Effector CD4-positive, alpha-beta T cell (primary cell): ENCODE data around the gene MAGEF1.

Source experiments
- DNase-seq: peaks from one replicate; pipeline ENCODE4 v3.0.0-alpha.2; 2020

MAGEF1 gene

GRCh38 chr3:184724699-184725098 lies 12.8 kb upstream of the MAGEF1 start:
- no peak for DNase-seq

DNA sequence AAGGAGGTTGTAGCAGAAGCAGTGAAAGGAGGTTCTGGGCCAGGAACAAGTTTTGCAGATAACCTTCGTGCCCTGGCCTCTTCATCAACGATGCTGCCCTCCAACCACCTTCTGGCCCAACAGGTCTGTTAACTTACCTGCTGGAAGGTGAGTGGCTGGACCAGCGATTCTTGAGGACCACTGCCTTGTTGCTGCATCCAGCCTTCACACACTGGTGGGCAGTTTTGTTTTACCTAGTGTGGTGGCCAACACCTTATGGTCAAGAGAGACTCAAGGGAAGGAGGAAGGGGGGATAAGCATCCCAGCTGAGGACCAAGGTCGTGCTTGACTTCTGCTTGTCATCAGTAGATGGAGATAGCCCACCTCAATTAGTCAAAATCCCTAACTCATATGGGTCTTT lies 7.8 kb upstream of the MAGEF1 start:
- no peak for DNase-seq

- no peak for DNase-seq
These were observed 6.6 kb upstream of the MAGEF1 start for GRCh38 chr3:184718431-184718830.

DNA sequence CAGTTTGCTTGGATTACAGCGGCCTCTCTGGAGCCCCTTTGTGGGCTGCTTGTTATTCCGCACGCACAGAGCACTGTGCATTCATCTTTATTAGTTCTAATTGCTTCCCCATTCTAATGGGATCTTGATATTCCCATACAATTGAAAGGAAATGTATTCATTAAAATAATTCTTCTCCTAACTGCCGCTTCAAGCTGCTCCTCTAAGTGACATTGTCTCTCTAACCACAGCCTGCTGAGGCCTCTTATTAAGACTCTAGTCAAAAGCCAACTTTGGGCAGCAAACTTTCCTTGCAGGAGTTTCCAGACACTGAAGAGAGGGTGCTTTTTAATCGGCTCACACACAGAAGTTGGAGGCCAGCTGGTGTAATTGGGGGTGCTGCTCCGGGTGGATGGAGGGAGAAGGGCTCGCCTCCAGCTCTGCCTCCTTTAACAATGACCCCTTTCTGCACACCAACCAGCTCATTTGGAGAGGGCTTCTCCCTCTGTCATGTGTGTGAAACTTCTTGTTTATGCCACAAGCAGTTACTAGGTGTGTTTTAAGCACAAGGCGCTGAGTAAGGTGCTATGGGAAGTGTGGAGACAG lies 5.6 kb upstream of the MAGEF1 start:
- DNase-seq, result no peak

- DNase-seq, result no peak
These were observed 4.9 kb upstream of the MAGEF1 start for GRCh38 chr3:184716622-184717398.

DNA sequence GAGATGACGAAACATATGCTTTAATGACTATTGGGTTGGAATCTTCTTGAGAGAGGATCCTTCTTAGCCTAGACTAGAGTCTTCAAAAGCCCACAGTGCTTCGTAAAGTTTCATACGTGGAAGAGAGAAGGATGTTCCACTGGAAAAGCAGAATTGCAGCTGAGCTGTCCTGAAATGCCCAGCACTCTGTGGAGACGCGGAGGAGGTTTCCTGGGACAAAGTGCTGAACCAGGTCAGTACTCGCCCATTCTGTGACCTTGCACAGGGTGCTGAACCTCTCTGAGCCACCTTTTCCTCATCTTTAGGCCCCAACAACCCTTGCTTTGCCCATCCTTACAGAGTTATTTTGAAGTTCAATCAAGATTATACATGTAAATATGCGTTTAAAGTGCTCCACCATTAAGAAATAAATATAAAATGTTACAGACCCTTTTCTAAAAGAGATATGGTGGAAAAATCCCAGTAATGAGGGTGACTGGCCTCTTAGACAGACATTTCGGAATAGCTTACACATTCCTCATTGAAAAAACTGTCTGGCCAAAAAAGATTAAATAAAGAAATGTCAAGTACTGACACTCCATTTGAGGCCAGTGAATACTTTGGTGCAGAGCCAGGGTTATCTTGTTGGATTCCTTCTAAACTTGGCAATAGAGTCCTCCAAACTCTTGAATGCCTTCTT lies 4.2 kb upstream of the MAGEF1 start:
- DNase-seq, result no peak

DNA sequence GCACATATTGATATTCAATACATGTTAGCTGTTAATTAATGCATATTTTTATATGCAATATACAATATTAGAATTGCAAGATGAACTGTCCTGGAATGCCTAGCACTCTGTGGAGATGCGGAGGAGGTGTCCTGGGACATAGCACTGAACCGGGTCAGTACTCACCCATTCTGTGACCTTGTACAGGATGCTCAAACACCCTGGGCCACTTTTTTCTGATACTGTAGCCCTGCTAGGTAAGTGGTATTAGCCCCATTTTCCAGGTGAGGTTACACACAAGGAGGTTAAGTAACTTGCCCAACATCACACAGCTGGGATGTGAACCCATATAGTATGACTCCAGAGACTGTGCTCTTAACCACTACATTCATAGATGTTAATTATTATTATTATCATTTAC lies 1.7 kb upstream of the MAGEF1 start:
- no peak for DNase-seq

- DNase-seq, result no peak
These were observed 1.1 kb upstream of the MAGEF1 start for GRCh38 chr3:184713040-184713355.

DNA sequence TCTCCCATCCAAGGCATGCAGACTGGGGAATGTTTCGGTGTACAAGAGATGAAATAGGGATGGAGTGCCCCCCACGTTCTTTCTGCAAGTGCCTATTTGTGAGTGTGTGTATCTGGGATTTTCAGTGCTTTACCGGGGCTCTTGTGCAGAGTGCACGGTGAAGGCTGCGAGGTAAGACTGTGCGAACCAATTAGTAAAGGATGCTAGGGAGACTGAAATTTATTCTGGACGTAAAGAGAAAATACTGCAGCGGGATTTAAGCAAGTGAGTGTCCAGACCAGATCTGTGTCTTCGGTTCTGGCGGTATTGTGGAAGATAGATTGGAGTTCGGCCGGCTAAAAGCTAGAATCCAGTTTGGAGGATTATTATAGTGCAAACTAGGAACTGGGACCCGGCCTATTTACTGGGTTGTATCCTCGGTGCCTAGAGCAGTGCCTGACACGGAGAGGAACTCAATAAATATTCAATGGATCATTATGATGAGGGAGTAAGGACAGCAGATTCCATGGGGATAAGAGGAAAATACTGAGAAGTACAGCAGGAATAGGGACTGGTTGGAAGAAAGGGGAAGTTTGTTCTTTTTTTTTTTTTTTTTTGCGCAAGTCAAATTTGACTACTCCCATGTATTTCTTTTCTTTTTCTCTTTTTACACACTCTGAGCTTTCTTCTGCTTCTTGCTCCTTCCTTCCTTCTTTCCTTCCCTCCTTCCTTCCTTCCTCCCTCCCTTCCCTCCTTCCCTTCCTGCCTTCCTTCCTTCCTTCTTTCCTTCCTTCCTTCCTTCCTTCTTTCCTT lies 580 bp upstream of the MAGEF1 start:
- DNase-seq, result no peak

DNA sequence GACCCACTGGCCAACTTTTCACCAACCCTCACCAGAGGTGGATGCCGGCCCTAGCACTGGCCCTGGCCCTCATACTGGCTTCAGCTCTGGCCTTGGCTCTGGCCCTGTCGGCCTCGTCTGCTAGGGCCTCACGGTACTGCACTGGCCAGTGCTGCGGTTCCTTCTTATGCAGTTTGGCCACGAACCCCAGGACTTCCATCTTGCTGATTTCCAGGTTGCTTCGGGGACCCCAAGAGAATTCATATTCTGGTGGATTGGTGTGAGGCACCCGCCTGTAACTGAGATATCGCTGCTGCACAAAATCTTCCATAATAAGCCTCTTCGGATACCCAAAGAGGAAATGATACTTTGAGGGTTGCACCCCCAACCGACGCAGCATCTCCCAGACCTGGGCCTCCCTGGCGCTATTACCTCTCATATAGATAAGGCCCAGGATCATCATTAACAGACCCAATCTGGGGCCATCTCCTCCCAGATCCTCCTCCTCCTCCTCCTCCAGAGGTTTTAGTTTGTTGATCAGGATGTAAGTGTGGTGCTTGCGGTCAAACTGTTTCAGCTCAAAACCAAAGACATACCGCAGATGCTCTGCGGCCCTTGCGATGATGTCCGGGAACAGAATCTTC lies 883 bp downstream of the MAGEF1 start:
- DNase-seq, result no peak

- no peak for DNase-seq
These were observed 8.2 kb downstream of the MAGEF1 start for GRCh38 chr3:184703657-184704056.

- no peak for DNase-seq
These were observed 11.1 kb downstream of the MAGEF1 start for GRCh38 chr3:184700759-184701158.

GRCh38 chr3:184697845-184698244 lies 14.0 kb downstream of the MAGEF1 start:
- no peak for DNase-seq

- DNase-seq, result no peak
These were observed 15.2 kb downstream of the MAGEF1 start for GRCh38 chr3:184696697-184697096.

DNA sequence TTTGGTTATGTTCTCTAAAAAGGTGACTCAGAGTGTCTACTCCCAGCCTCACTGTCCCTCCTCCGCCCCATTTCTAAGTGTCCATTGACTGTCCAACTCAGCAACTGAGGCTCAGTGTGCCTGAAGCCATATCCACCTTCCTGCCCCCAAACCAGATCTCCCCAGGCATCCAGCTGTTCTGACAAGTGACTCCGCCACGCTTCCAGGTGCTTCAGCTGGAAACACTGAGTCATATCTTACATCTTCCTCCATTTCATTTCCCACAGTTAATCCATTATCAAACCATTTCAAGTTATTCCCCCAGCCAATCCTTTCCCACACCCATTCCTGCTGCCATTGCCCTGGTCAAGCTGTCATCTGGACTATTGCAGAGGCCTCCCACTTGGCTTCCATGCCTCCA lies 17.1 kb downstream of the MAGEF1 start:
- no peak for DNase-seq

DNA sequence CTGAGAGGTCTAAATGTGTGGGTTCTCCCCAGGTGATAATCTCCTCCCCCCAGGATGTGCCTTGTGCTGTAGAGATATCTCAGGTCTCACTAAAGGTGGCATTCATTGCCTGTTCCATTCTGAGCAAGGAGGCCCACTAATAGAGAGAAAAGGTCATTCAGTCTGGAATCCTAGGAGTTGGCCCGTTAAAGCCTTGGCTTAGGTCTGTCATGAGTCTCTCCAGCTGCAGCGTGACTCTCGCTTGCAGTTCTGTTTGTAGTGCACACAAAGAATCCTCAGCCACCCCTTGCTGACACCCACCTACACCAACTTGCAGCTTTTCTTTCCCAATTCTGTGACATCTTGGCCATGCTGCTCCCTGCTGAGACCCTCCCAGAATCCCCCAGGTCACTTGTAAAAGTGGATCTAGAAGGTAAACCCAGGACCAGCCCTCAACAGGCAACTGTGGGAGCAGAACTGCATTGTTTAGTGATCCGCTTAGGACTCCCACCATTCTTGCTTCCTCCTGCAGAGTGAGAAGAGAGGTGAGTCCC lies 17.7 kb downstream of the MAGEF1 start:
- no peak for DNase-seq

DNA sequence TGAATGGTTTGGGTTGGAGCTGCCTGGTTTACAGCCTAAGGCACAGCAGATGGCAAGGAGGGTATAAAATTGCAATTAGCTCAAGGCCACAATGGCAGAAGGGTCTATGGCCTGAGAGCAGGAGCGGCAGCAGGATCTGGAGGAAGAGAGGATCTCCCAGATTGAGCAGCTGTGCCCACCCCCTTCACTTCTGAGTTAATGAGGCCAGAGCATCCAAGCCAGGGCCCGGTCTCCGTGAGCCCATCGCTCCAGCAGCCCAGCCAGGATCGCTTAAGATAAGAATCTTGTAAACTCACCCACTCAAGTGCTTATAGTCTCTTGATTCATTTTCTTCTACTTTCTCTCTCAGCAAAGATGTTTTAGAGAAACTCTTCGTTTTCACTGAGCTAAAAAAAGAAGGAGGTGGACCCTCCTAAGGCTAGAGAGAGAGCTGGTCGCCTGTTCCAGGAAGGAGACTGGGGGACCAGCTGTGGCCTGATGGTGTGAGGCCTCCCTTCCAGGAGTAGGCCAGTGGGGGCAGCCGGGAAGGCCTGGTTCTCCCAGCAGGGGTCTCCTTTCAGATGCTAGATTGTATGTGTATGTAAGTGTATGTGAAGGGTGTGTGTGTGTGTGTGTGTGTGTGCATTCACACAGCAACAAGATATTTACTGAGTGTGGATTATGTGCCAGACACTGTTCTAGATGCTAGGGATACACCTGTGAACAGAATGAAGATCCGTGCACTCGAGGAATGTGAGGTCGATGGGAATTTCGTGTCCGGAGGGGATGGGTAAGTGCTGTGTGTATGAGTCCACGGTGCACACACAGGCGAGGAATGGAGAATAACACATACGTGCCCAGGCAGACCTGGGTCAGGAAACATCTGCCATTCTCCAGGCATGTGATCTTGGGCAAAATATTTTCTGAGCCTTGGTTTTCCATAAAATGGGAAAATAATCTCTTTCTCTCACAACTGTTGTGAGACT lies 18.6 kb downstream of the MAGEF1 start:
- DNase-seq, result no peak

DNA sequence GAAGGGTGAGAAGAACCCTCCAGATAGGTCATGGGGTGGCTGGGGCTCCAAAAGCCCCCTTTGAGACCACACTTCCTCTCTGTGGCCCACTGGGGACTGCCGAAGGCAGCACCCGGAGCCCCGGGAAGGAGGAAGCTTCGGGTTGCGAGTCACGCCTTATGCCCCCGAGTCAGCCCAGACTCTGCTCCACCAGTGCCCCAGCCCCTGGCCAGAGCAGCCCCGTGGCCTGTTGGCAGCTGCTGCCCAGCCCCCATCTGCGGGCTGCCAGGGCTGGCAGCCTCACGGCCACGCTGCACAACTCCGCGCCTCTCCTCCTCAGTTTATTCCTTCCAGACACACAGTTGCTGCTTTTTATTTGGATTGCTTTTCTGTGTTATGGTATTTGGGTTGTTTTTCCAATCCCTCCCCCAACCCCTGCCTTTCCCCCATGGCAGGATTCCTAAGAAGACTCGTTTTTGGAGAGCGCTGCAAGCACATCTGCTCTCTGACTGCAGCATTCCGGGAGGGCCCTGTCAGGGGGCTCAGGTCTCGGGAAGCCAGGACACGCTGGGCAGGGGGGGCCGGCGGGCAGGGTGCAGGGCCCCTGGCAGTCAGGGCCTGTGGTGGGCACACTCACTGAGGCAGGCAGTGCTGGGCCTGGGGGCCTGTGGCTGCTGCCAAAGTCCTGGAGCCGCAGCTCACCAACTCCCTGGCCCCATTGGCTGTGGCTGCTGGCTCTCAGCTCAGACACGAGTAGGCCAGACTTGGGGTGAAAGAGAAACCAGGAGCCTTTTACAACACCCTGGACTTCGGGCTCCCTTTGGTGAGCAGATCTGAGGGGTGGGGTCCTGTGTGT lies 20.2 kb downstream of the MAGEF1 start:
- no peak for DNase-seq

- DNase-seq, result no peak
These were observed 21.5 kb downstream of the MAGEF1 start for GRCh38 chr3:184690192-184690883.

DNA sequence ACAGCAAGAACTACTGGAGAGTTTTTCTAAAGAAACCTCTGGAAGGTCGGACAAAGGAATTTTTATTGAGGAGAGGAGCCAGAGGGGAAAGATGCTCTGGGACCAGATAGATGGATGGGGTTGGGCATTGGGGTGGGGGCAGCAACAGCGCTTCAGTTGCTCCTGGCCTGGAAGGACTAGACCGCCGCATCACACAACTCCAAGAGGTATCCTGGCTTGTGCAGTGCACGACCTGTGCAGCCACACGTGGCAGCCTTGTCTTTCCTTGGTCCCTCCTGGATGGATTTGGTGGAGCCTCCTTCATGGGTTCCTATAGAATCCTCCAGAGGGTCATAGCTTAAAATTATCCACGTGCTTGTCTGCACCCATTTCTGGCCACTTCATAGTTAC lies 23.0 kb downstream of the MAGEF1 start:
- no peak for DNase-seq
